ENCODE measurements around the gene ELF2.
"Not testable (repeated sequence)": the region's sequence is repeated elsewhere in the genome, so short reads cannot be mapped to it uniquely, and the experiment has no call there.

The ELF2 gene

DNA sequence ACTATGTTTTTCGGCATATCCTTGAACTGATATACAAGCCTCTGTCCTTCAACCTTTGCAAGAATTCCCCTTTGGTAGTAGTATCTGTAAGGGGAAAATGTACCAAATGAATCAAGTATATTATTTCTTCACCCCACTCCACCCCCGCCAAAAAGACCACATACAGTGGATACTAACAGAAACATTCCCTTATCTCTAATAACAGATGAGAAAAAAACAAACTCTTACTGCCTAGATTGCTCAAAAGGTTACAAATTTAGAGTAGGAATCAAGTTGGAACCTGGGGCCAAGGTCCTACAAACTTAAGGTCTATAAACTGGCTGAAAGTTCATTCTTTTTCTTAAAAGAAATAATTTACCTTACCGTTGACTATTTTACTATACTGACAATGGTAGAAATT is 116.4 kb downstream of the ELF2 start:
- Histone ChIP-seq H3K27me3 (no peaks in the 10 kb centered on the region), H3K4me3 (no peak overlapping the region), H3K4me2 (no peak overlapping the region), H3K9ac (no peak overlapping the region), H3K9me3 (replicated peaks in 1 of 11) (no peaks in the 10 kb centered on the region), H3K4me1 (no peaks in the 10 kb centered on the region), H4K20me1 (peaks cover 5 to 83% (median 45%) of the 10 kb centered on the region in 11 experiments; a peak in 19 of 22 replicates), H3K36me3 (peaks cover 83 to 100% (median 94%) of the 10 kb centered on the region in 11 experiments), H3K27ac (no peak overlapping the region)
- no peak for TF ChIP-seq Cebpa-rat (IDR thresholded peaks at IDR 0.05)

GRCh38 chr4:139059026-139059425 is 118.0 kb downstream of the ELF2 start:
- H3K9me3 ChIP-seq (replicated peaks in 1 of 11); H3K27ac ChIP-seq; H3K4me1 ChIP-seq; H3K4me3 ChIP-seq; H3K4me2 ChIP-seq; H3K27me3 ChIP-seq; H3K9ac ChIP-seq: not testable (repeated sequence)
- peaks cover 85 to 100% (median 94%) of the 10 kb centered on the region in 11 experiments for H3K36me3 ChIP-seq
- H4K20me1 ChIP-seq: peaks cover 5 to 86% (median 55%) of the 10 kb centered on the region in 11 experiments; a peak in 21 of 22 replicates

GRCh38 chr4:139054791-139055505 is 122.1 kb downstream of the ELF2 start:
- Histone ChIP-seq H3K4me1 (no peaks in the 10 kb centered on the region), H3K27ac (no peak overlapping the region), H3K4me2 (no peak overlapping the region)

GRCh38 chr4:139053909-139054308 is 123.1 kb downstream of the ELF2 start:
- Histone ChIP-seq H4K20me1 (peaks cover 7 to 93% (median 65%) of the 10 kb centered on the region in 11 experiments; a peak in 21 of 22 replicates), H3K4me2 (no peak overlapping the region), H3K27ac (no peak overlapping the region), H3K27me3 (no peaks in the 10 kb centered on the region), H3K4me1 (no peaks in the 10 kb centered on the region), H3K4me3 (no peak overlapping the region), H3K9me3 (replicated peaks in 1 of 11) (no peaks in the 10 kb centered on the region), H3K36me3 (peaks cover 72 to 100% (median 91%) of the 10 kb centered on the region in 11 experiments), H3K9ac (no peak overlapping the region)
- no peak for TF ChIP-seq Cebpa-rat (IDR thresholded peaks at IDR 0.05)

More at GRCh38 chr4:139054791-139055505, 122.1 kb downstream of the ELF2 start:
- Histone ChIP-seq H3K9ac (no peak overlapping the region), H3K27me3 (no peaks in the 10 kb centered on the region), H3K4me3 (no peak overlapping the region), H4K20me1 (peaks cover 4 to 93% (median 68%) of the 10 kb centered on the region in 11 experiments; a peak in 21 of 22 replicates), H3K36me3 (peaks cover 72 to 100% (median 91%) of the 10 kb centered on the region in 11 experiments), H3K9me3 (replicated peaks in 1 of 11) (no peaks in the 10 kb centered on the region)
- TF ChIP-seq Cebpa-rat (IDR thresholded peaks at IDR 0.05): no peak

GRCh38 chr4:139050446-139050845 is 126.6 kb downstream of the ELF2 start:
- Histone ChIP-seq H3K4me1 (no peaks in the 10 kb centered on the region), H4K20me1 (peaks cover 26 to 97% (median 79%) of the 10 kb centered on the region in 11 experiments; a peak in 20 of 22 replicates), H3K27me3 (no peaks in the 10 kb centered on the region), H3K4me2 (no peak overlapping the region), H3K9ac (no peak overlapping the region), H3K9me3 (replicated peaks in 1 of 11) (no peaks in the 10 kb centered on the region), H3K36me3 (peaks cover 85 to 100% (median 97%) of the 10 kb centered on the region in 11 experiments), H3K27ac (0 out of 22 replicates have a peak overlapping the region, but pooled peaks of 1 of the 11 experiments have one; percentile 28), H3K4me3 (no peak overlapping the region)
- no peak for TF ChIP-seq Cebpa-rat (IDR thresholded peaks at IDR 0.05)

- TF ChIP-seq Cebpa-rat (IDR thresholded peaks at IDR 0.05): no peak
- Histone ChIP-seq H3K27me3 (no peaks in the 10 kb centered on the region), H3K27ac (no peak overlapping the region), H3K9ac (no peak overlapping the region), H3K9me3 (replicated peaks in 1 of 11) (no peaks in the 10 kb centered on the region), H3K4me1 (no peaks in the 10 kb centered on the region; a peak in 1 of 20 replicates), H3K4me3 (no peak overlapping the region), H3K4me2 (no peak overlapping the region), H4K20me1 (peaks cover 38 to 98% (median 75%) of the 10 kb centered on the region in 11 experiments; a peak in 21 of 22 replicates), H3K36me3 (peaks cover 82 to 100% (median 96%) of the 10 kb centered on the region in 11 experiments)
Measured at GRCh38 chr4:139048026-139048425, 129.0 kb downstream of the ELF2 start.

DNA sequence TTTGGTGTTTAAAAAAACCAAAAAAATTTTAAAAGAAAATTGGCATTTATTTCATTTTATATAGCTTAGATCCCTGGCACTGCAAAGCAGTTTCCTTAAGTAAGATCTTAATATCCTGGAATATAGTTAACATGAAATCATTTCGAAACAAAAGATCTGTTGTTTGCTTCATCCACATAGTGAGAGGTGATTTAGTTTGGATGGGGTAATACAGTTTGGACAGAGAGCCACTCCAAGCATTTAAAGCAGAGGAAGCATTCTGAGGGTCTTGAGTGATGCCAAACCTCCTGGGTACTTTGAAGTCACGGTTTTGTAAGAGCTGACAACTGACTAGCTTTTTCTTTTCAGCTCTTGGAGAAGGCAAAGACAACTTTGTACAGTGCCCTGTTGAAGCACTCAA is 132.7 kb downstream of the ELF2 start:
- peak overlapping the region in 1 of 11 experiments; percentile 31; a peak in 1 of 22 replicates for H3K9ac ChIP-seq
- H3K27me3 ChIP-seq: no peaks in the 10 kb centered on the region
- peaks cover 0 to 11% (median 8%) of the 10 kb centered on the region in 11 experiments; a peak in 15 of 22 replicates for H3K9me3 ChIP-seq (replicated peaks in 1 of 11)
- no peak for TF ChIP-seq Cebpa-rat (IDR thresholded peaks at IDR 0.05)
- H3K27ac ChIP-seq: no peak overlapping the region
- no peak overlapping the region for H3K4me3 ChIP-seq
- no peaks in the 10 kb centered on the region; a peak in 1 of 20 replicates for H3K4me1 ChIP-seq
- H3K36me3 ChIP-seq: peaks cover 70 to 97% (median 93%) of the 10 kb centered on the region in 11 experiments
- H4K20me1 ChIP-seq: peaks cover 53 to 98% (median 79%) of the 10 kb centered on the region in 11 experiments; a peak in 21 of 22 replicates
- H3K4me2 ChIP-seq: no peak overlapping the region

DNA sequence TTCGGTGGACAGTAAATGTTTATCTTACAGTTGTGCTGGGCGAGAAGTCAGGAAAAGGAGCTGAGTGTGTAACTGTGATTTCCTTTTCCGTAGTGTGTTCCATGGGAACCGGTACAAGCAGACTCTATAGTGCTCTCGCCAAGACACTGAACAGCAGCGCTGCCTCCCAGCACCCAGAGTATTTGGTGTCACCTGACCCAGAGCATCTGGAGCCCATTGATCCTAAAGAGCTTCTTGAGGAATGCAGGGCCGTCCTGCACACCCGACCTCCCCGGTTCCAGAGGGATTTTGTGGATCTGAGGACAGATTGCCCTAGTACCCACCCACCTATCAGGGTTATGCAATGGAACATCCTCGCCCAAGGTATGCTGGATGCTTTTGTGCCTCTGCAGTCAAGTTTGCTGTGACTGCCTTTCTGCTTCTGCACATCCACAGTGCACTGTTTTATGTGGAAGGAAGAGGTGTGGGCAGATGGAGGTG is 134.0 kb downstream of the ELF2 start:
- no peak overlapping the region for H3K27ac ChIP-seq
- peaks cover 0 to 4% (median 0%) of the 10 kb centered on the region in 10 experiments; a peak in 3 of 20 replicates for H3K4me1 ChIP-seq
- H3K27me3 ChIP-seq: no peaks in the 10 kb centered on the region
- H3K9ac ChIP-seq: no peak overlapping the region
- no peak overlapping the region for H3K4me3 ChIP-seq
- H4K20me1 ChIP-seq: peaks cover 41 to 98% (median 72%) of the 10 kb centered on the region in 11 experiments; a peak in 21 of 22 replicates
- H3K9me3 ChIP-seq (replicated peaks in 1 of 11): peaks cover 0 to 14% (median 8%) of the 10 kb centered on the region in 11 experiments; a peak in 15 of 22 replicates
- peaks cover 61 to 96% (median 90%) of the 10 kb centered on the region in 11 experiments for H3K36me3 ChIP-seq
- no peak for TF ChIP-seq Cebpa-rat (IDR thresholded peaks at IDR 0.05)
- H3K4me2 ChIP-seq: no peak overlapping the region

GRCh38 chr4:139038874-139039443 is 138.1 kb downstream of the ELF2 start:
- H3K4me3 ChIP-seq: no peak overlapping the region
- H3K27ac ChIP-seq: no peak overlapping the region
- H3K4me1 ChIP-seq: peaks cover 5 to 44% (median 40%) of the 10 kb centered on the region in 10 experiments; a peak in 17 of 20 replicates
- peaks cover 0 to 14% (median 8%) of the 10 kb centered on the region in 11 experiments; a peak in 15 of 22 replicates for H3K9me3 ChIP-seq (replicated peaks in 1 of 11)
- H4K20me1 ChIP-seq: peaks cover 41 to 99% (median 85%) of the 10 kb centered on the region in 11 experiments; a peak in 21 of 22 replicates
- TF ChIP-seq Cebpa-rat (IDR thresholded peaks at IDR 0.05): no peak
- H3K4me2 ChIP-seq: no peak overlapping the region
- no peaks in the 10 kb centered on the region for H3K27me3 ChIP-seq
- H3K9ac ChIP-seq: no peak overlapping the region
- peaks cover 40 to 77% (median 64%) of the 10 kb centered on the region in 11 experiments for H3K36me3 ChIP-seq
